K562 (cell line): ENCODE measurements around the gene C2CD4B. TPM values are rescaled to one million over a fixed set of nuclear protein-coding genes. Genes with fewer than 3 reads are reported as not detected.

Experiments
- FOXK2 ChIP-seq, 2 experiments: fragments of 450-650 bp; IDR thresholded peaks in 1 of 2; conservative IDR thresholded peaks in 1 of 2; 2 replicates each; pipeline ENCODE4 v1.6.1; 2016; ENCODE audit warnings: low read depth in 2 of 2, mild to moderate bottlenecking in 1 of 2
- IRF1 ChIP-seq: sonication (generic); formaldehyde crosslinking; IDR thresholded peaks from 2 replicates; pipeline ENCODE4 v1.8.0; 2022; ENCODE audit warnings: missing genetic modification reagents, mild to moderate bottlenecking, borderline replicate concordance
- JUNB ChIP-seq: fragments of 450-650 bp; formaldehyde crosslinking; conservative IDR thresholded peaks from 2 replicates; pipeline ENCODE4 v1.4.0; 2020; ENCODE audit warnings: mild to moderate bottlenecking
- LARP7 ChIP-seq: fragments of 450-650 bp; IDR thresholded peaks from 2 replicates; pipeline ENCODE4 v1.6.1; 2016
- MBD2 ChIP-seq: sonication (generic); IDR thresholded peaks from 2 replicates; pipeline ENCODE4 v1.6.1; 2016; ENCODE audit warnings: low read depth, borderline replicate concordance
- POLR2AphosphoS5 ChIP-seq: IDR thresholded peaks from 2 replicates; pipeline ENCODE4 v1.6.1; 2011; ENCODE audit warnings: mild to moderate bottlenecking, low read depth, low read length, moderate library complexity; ENCODE audit not compliant: control insufficient read depth, insufficient read depth
- RBM15 ChIP-seq: fragments of 200-400 bp; formaldehyde crosslinking; IDR thresholded peaks from 2 replicates; pipeline ENCODE4 v1.6.1; 2018; ENCODE audit warnings: mild to moderate bottlenecking, low read length, moderate library complexity; ENCODE audit not compliant: insufficient read depth
- ZNF324 ChIP-seq: fragments of 250-450 bp; sonication (Bioruptor Pico); IDR thresholded peaks from 2 replicates; pipeline ENCODE4 v1.4.0; 2020; ENCODE audit warnings: mild to moderate bottlenecking
- ZNF444 ChIP-seq: fragments of 250-450 bp; sonication (Bioruptor Pico); IDR thresholded peaks from 2 replicates; pipeline ENCODE4 v1.4.0; 2020; ENCODE audit warnings: mild to moderate bottlenecking, moderate library complexity
- ZNF518B ChIP-seq: fragments of 250-450 bp; sonication (Bioruptor Pico); IDR thresholded peaks from 2 replicates; pipeline ENCODE4 v1.5.0; 2021; ENCODE audit warnings: mild to moderate bottlenecking, moderate library complexity
- polyA plus RNA-seq, 8 experiments: library from polyadenylated mRNA; depleted of rRNA in 4 of 8; stranded (reverse) in 5 of 8; unstranded in 3 of 8; fragments of >200 nt; fragmentation: Nextera tagmentation in 2 of 8; fragmentation: Illumina TruSeq in 1 of 8; extraction: Ambion mirVana in 2 of 8; extraction: Trizol in 1 of 8; gene quantifications; 2 replicates each; pipeline versions ENCODE4 v1.2.1 to v1.2.3, GENCODE V29; 2011 to 2014; ENCODE audit warnings: inconsistent platforms in 1 of 8, missing spikeins in 1 of 8
- total RNA-seq, 7 experiments: library from RNA; depleted of rRNA in 6 of 7; stranded (reverse); fragments of >200 nt in 6 of 7; fragmentation: Illumina TruSeq in 2 of 7; extraction: Trizol in 2 of 7; gene quantifications; 2 replicates each; pipeline versions ENCODE4 v1.2.1 to v1.2.3, GENCODE V29; 2011 to 2021; ENCODE audit warnings: low replicate concordance in 1 of 7
- TF ChIP-seq, protein P1 (sequence below): fragments of 250-450 bp; sonication (Bioruptor Pico); IDR thresholded peaks from 2 replicates; pipeline ENCODE4 v1.4.0; 2020; ENCODE audit warnings: mild to moderate bottlenecking, moderate library complexity

C2CD4B gene
- total and polyA plus RNA-seq, 9 of the 15 experiments (the other 6 are each of a cell fraction or from before 2014, with no cell fraction given), result 0.11 TPM; not detected in 8

DNA sequence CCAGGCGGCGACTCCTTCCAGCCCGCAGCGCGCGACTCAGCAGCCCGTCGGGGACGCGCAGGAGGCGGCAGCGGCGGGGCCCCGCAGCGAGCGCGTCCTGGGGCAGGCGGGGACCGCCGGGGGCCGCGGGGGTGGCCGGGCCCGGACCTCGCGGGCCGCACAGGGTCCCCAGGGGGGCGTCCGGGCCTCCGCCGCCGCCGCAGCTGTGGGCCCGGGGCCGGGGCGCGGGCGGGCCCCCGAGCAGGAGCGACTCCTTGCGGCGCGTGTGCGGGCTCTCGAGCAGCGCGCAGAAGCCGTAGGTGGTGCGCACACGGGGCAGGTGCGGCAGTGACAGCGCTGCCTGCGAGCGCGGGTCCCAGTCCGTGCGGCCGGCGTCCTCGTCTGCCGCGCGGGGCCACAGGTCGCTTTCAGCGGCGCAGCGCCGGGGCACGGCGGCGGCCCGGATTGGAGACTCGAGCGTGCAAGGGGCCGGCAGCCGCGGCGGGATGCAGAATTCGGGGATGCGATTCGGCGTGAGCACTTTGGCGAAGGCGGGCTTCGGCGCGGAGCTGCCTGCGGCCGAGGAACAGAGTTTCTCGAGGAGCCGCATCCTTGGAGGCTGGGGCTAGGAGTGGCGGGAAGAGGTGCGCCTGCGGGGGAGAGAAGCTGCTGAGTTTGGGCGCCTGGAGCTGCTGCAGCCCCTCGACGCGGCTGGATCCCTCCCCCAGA is 535 bp downstream of the C2CD4B start (continued):
- no peak for TF ChIP-seq ZNF444
- no peak for TF ChIP-seq ZNF518B (CRISPR knock-in tag)
- TF ChIP-seq LARP7, result no peak
- TF ChIP-seq, protein P1, sequence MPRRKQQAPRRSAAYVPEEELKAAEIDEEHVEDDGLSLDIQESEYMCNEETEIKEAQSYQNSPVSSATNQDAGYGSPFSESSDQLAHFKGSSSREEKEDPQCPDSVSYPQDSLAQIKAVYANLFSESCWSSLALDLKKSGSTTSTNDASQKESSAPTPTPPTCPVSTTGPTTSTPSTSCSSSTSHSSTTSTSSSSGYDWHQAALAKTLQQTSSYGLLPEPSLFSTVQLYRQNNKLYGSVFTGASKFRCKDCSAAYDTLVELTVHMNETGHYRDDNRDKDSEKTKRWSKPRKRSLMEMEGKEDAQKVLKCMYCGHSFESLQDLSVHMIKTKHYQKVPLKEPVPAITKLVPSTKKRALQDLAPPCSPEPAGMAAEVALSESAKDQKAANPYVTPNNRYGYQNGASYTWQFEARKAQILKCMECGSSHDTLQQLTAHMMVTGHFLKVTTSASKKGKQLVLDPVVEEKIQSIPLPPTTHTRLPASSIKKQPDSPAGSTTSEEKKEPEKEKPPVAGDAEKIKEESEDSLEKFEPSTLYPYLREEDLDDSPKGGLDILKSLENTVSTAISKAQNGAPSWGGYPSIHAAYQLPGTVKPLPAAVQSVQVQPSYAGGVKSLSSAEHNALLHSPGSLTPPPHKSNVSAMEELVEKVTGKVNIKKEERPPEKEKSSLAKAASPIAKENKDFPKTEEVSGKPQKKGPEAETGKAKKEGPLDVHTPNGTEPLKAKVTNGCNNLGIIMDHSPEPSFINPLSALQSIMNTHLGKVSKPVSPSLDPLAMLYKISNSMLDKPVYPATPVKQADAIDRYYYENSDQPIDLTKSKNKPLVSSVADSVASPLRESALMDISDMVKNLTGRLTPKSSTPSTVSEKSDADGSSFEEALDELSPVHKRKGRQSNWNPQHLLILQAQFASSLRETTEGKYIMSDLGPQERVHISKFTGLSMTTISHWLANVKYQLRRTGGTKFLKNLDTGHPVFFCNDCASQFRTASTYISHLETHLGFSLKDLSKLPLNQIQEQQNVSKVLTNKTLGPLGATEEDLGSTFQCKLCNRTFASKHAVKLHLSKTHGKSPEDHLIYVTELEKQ (CRISPR knock-in tag), result no peak
- no peak for TF ChIP-seq FOXK2 (conservative IDR thresholded peaks at IDR 0.05 in 1 of 2, IDR thresholded peaks at IDR 0.05 in 1 of 2; ENCODE audit: low read depth in 2 of 2)
- no peak for TF ChIP-seq JUNB
- no peak for TF ChIP-seq RBM15
- no peak for TF ChIP-seq POLR2AphosphoS5
- TF ChIP-seq IRF1 (CRISPR knock-in tag), result no peak
- TF ChIP-seq ZNF324, result no peak
- no peak for TF ChIP-seq MBD2
